ENCODE data around the gene TRIM29.

The TRIM29 gene

GRCh38 chr11:120063686-120064340 is 74.1 kb downstream of the TRIM29 start:
- no peak for DNase-seq (ENCODE audit: low read depth in 1 of 2, low spot score in 1 of 2)

DNA sequence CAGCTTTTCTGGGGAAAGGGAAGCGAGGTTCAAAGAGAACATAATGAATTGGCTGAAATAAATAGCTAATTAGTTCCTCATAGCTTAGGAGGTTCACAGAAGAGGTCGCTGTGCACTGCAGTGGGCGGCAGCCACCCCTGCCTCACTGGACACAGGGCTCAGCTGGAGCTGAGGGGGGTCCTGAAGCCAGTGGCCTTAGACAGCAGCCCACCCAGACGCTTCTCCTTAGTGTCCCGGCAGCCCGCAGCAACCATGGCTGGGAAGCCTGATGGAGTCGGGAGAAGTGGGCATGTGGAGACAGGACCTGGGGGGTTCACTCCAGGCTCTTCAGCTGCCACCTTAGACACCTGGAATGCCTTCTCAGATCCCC is 75.4 kb downstream of the TRIM29 start:
- no peak for DNase-seq (ENCODE audit: low read depth in 1 of 2, low spot score in 1 of 2)

GRCh38 chr11:120061761-120062560 is 76.0 kb downstream of the TRIM29 start:
- DNase-seq (ENCODE audit: low read depth in 1 of 2, low spot score in 1 of 2), result no peak

All from stimulated activated CD4-positive, alpha-beta T cell treated with anti-CD3 and anti-CD28 coated beads, Interleukin-15, amount 100 ng/mL, for 1 hour (primary cell).